ENCODE measurements around the gene TRAF1.

- TF ChIP-seq CTCF (IDR thresholded peaks at IDR 0.05; ENCODE audit: low read depth, low read length): no peak
- TF ChIP-seq POLR2A (IDR thresholded peaks at IDR 0.05; ENCODE audit: extremely low read depth, insufficient read length): no peak
- no peak for TF ChIP-seq MAX (IDR thresholded peaks at IDR 0.05; ENCODE audit: low read depth, low read length)
- TF ChIP-seq MYC (IDR thresholded peaks at IDR 0.05; ENCODE audit: low read depth, low read length): no peak
These were observed 41.1 kb downstream of the TRAF1 start for GRCh38 chr9:120885457-120885856.

Data from NB4 (cell line).